Ascending aorta (tissue), 2 donors: ENCODE measurements around the gene CD247. TPM values are rescaled to one million over a fixed set of nuclear protein-coding genes. Genes with fewer than 3 reads are reported as not detected.

Source experiments
- DNase-seq, 2 donors: peaks; one replicate each; pipeline ENCODE4 v3.0.0-alpha.2; 2019; ENCODE audit warnings: low spot score in 2 of 2
- H3K27ac ChIP-seq, 2 donors: fragments of 200-600 bp; sonication (generic); one replicate each; pipeline ENCODE4 v1.5.1; 2016 to 2017; ENCODE audit warnings: mild to moderate bottlenecking in 1 of 2
- H3K27me3 ChIP-seq: fragments of 200-600 bp; sonication (generic); one replicate; pipeline ENCODE4 v1.5.1; 2017
- H3K36me3 ChIP-seq, 2 donors: fragments of 200-600 bp; sonication (generic); one replicate each; pipeline ENCODE4 v1.5.1; 2016
- H3K4me1 ChIP-seq, 2 donors: fragments of 200-600 bp; sonication (generic); one replicate each; pipeline ENCODE4 v1.5.1; 2016 to 2017; ENCODE audit warnings: mild to moderate bottlenecking in 1 of 2
- H3K4me3 ChIP-seq, 2 donors: fragments of 200-600 bp; sonication (generic); one replicate each; pipeline ENCODE4 v1.5.1; 2016 to 2017; ENCODE audit warnings: mild to moderate bottlenecking in 1 of 2
- H3K9me3 ChIP-seq, 2 donors: fragments of 200-600 bp; sonication (generic); one replicate each; pipeline ENCODE4 v1.5.1; 2016
- intact Hi-C: fragments of 100-400 bp; cut with DNase I; formaldehyde crosslinking; loops from one replicate; pipeline ENCODE4 v1.15.1; 2023
- total RNA-seq: library from RNA; depleted of rRNA; stranded (reverse); fragments of >200 nt; gene quantifications from one replicate; pipeline ENCODE4 v1.1.0, GENCODE V29; 2016
- TF ChIP-seq, protein P1 (sequence below), 3 experiments: fragments of 200-600 bp in 2 of 3; fragments of 450-650 bp in 1 of 3; sonication (generic) in 2 of 3; IDR thresholded peaks; one replicate each; pipeline ENCODE4 v1.5.1; 2016 to 2019; ENCODE audit warnings: antibody characterized with exemption in 3 of 3, mild to moderate bottlenecking in 1 of 3, moderate library complexity in 1 of 3

The CD247 gene
- total RNA-seq, 1 donor from 2014 or later = 3.7 TPM

- Histone ChIP-seq H3K9me3 (no peaks in the 10 kb centered on the region), H3K27ac (no peak overlapping the region), H3K4me3 (no peak overlapping the region), H3K27me3 (no peaks in the 10 kb centered on the region), H3K4me1 (no peaks in the 10 kb centered on the region), H3K36me3 (peaks cover 0 to 1% of the 10 kb centered on the region in 2 donors)
- no peak for DNase-seq
- TF ChIP-seq, protein P1, sequence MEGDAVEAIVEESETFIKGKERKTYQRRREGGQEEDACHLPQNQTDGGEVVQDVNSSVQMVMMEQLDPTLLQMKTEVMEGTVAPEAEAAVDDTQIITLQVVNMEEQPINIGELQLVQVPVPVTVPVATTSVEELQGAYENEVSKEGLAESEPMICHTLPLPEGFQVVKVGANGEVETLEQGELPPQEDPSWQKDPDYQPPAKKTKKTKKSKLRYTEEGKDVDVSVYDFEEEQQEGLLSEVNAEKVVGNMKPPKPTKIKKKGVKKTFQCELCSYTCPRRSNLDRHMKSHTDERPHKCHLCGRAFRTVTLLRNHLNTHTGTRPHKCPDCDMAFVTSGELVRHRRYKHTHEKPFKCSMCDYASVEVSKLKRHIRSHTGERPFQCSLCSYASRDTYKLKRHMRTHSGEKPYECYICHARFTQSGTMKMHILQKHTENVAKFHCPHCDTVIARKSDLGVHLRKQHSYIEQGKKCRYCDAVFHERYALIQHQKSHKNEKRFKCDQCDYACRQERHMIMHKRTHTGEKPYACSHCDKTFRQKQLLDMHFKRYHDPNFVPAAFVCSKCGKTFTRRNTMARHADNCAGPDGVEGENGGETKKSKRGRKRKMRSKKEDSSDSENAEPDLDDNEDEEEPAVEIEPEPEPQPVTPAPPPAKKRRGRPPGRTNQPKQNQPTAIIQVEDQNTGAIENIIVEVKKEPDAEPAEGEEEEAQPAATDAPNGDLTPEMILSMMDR (IDR thresholded peaks at IDR 0.05) = no peak
- intact Hi-C loops = no loop called here
Measured at GRCh38 chr1:167425482-167425881, 92.8 kb downstream of the CD247 start.

GRCh38 chr1:167423684-167424619 lies 94.4 kb downstream of the CD247 start:
- DNase-seq = no peak
- no peak overlapping the region for H3K27ac ChIP-seq
- intact Hi-C loops = no loop called here

DNA sequence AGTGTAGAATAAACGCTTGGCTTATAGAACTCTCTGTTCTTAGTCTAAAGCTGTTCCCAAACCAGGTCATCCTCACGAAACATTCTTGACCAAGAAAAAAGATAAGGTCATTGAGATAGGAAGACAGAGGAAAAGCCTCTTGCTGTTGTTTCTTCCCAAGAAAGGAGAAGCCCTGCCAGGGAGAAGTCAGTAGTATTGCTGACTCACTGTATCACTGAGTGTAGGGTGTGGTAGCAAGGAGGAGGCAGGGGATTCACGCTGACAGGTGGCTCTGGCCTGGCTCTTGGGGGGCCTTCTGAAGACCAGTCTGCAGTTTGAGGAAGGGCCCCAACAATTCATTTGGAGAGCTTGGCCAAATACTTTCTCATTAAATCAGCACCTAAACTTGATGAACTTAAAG lies 97.8 kb downstream of the CD247 start:
- DNase-seq = no peak
- TF ChIP-seq, protein P1 (IDR thresholded peaks at IDR 0.05) = no peak
- no peaks in the 10 kb centered on the region for H3K27me3 ChIP-seq
- H3K4me3 ChIP-seq = no peak overlapping the region
- H3K27ac ChIP-seq = no peak overlapping the region
- H3K9me3 ChIP-seq = no peaks in the 10 kb centered on the region
- intact Hi-C loops = no loop called here
- H3K36me3 ChIP-seq = peaks cover 4 to 16% of the 10 kb centered on the region in 2 donors
- no peaks in the 10 kb centered on the region for H3K4me1 ChIP-seq

More at GRCh38 chr1:167423684-167424619, 94.4 kb downstream of the CD247 start:
- no peaks in the 10 kb centered on the region for H3K4me1 ChIP-seq
- no peaks in the 10 kb centered on the region for H3K9me3 ChIP-seq
- peaks cover 0 to 5% of the 10 kb centered on the region in 2 donors for H3K36me3 ChIP-seq
- H3K27me3 ChIP-seq = no peaks in the 10 kb centered on the region
- TF ChIP-seq, protein P1 (IDR thresholded peaks at IDR 0.05) = no peak
- H3K4me3 ChIP-seq = no peak overlapping the region

- H3K36me3 ChIP-seq = peaks cover 7 to 22% of the 10 kb centered on the region in 2 donors
- intact Hi-C loops = no loop called here
- no peak overlapping the region for H3K4me3 ChIP-seq
- TF ChIP-seq, protein P1 (IDR thresholded peaks at IDR 0.05) = no peak
- no peak for DNase-seq
- no peaks in the 10 kb centered on the region for H3K4me1 ChIP-seq
- no peak overlapping the region for H3K27ac ChIP-seq
- no peaks in the 10 kb centered on the region for H3K9me3 ChIP-seq
- H3K27me3 ChIP-seq = no peaks in the 10 kb centered on the region
Measured at GRCh38 chr1:167419245-167419644, 99.1 kb downstream of the CD247 start.

GRCh38 chr1:167418391-167418790 lies 99.9 kb downstream of the CD247 start:
- no peak for DNase-seq

More at GRCh38 chr1:167418391-167418790, 99.9 kb downstream of the CD247 start:
- intact Hi-C loops = no loop called here
- peaks cover 15 to 27% of the 10 kb centered on the region in 2 donors for H3K36me3 ChIP-seq
- H3K4me3 ChIP-seq = no peak overlapping the region
- H3K9me3 ChIP-seq = no peaks in the 10 kb centered on the region
- H3K27me3 ChIP-seq = no peaks in the 10 kb centered on the region
- no peaks in the 10 kb centered on the region for H3K4me1 ChIP-seq
- no peak overlapping the region for H3K27ac ChIP-seq
- TF ChIP-seq, protein P1 (IDR thresholded peaks at IDR 0.05) = no peak
